HCT116 (cell line): ENCODE results near the gene CCDC57. TPM values are rescaled to one million over a fixed set of nuclear protein-coding genes. Genes with fewer than 3 reads are reported as not detected.

ENCODE experiments used
- ATAC-seq: fragments of 200-7000 bp; cut with Tn5 transposase; 2 replicates; pipeline ENCODE4 v1.9.1; 2020; ENCODE audit warnings: mild to moderate bottlenecking, moderate library complexity
- BruUV-seq: library from RNA; stranded (reverse); fragments of 400-500 nt; replicated peaks from 2 replicates; lab custom pipeline; 2021; lab: Mats Ljungman, UMichigan
- CTCF ChIA-PET: fragments of 300-600 bp; sonication (Branson Sonifier 250); formaldehyde crosslinking; loops from one replicate; lab custom pipeline; 2021; ENCODE audit warnings: antibody characterized with exemption; lab: Charles Lee
- POLR2A ChIA-PET: fragments of 300-600, 350-600 bp; sonication (Branson Sonifier 250); formaldehyde crosslinking; loops from one replicate; lab custom pipeline; 2021; ENCODE audit warnings: antibody characterized with exemption; lab: Charles Lee
- RAD21 ChIA-PET, 2 experiments: fragments of 300-600 bp; sonication (Branson Sonifier 250); formaldehyde crosslinking; loops; one replicate each; lab custom pipeline; 2023; ENCODE audit warnings: low total read pairs in 2 of 2; ENCODE audit not compliant: uncharacterized antibody in 2 of 2, unreplicated experiment in 2 of 2, low non-redundant PET in 1 of 2; lab: Charles Lee
- DNase-seq: peaks from one replicate; pipeline ENCODE4 v3.0.0-alpha.2; 2010; ENCODE audit warnings: low read depth, low spot score
- H2AFZ ChIP-seq: fragments of 200-600 bp; shearing (Covaris generic), sonication (generic); 2 replicates; pipeline ENCODE4 v1.6.1; 2017; ENCODE audit warnings: low read depth, mixed run types, mixed read lengths, antibody characterized with exemption, low read length; ENCODE audit not compliant: poor library complexity, severe bottlenecking
- H3K27ac ChIP-seq: 2 replicates; pipeline ENCODE4 v1.5.1; 2012; ENCODE audit warnings: low read depth, low read length
- H3K27me3 ChIP-seq: fragments of 200-600 bp; sonication (generic); 2 replicates; pipeline ENCODE4 v1.6.1; 2016; ENCODE audit warnings: mixed run types, low read length, mixed read lengths; ENCODE audit not compliant: insufficient read depth
- H3K36me3 ChIP-seq, 2 experiments: fragments of 200-500 bp in 1 of 2; fragments of 200-600 bp in 1 of 2; sonication (Bioruptor generic) in 1 of 2; sonication (generic) in 1 of 2; 2 replicates each; pipeline versions ENCODE4 v1.5.1 to v1.6.1; 2014 to 2016; ENCODE audit warnings: low read length in 2 of 2, inconsistent platforms in 1 of 2, mixed read lengths in 1 of 2, mixed run types in 1 of 2; ENCODE audit not compliant: insufficient read depth in 2 of 2, control insufficient read depth in 1 of 2
- H3K4me1 ChIP-seq, 2 experiments: fragments of 200-600 bp in 1 of 2; sonication (generic) in 1 of 2; 2 replicates each; pipeline versions ENCODE4 v1.5.1 to v1.6.1; 2012 to 2017; ENCODE audit warnings: low read length in 2 of 2, inconsistent platforms in 1 of 2, mild to moderate bottlenecking in 1 of 2, mixed read lengths in 1 of 2, mixed run types in 1 of 2, moderate library complexity in 1 of 2; ENCODE audit not compliant: insufficient read depth in 2 of 2, control insufficient read depth in 1 of 2
- H3K4me2 ChIP-seq: fragments of 200-600 bp; sonication (generic); 2 replicates; pipeline ENCODE4 v1.6.1; 2017; ENCODE audit warnings: mixed run types, low read length, mixed read lengths
- H3K4me3 ChIP-seq, 2 experiments: fragments of 200-600 bp in 1 of 2; sonication (generic) in 1 of 2; replicated peaks in 1 of 2; 2 replicates each; pipeline ENCODE4 v1.5.1; 2011 to 2016; ENCODE audit warnings: low read length in 2 of 2, control low read depth in 1 of 2, low read depth in 1 of 2, mild to moderate bottlenecking in 1 of 2, mixed read lengths in 1 of 2, mixed run types in 1 of 2
- H3K79me2 ChIP-seq: fragments of 200-600 bp; sonication (generic); 2 replicates; pipeline ENCODE4 v1.6.1; 2017; ENCODE audit warnings: mild to moderate bottlenecking, mixed run types, low read length, moderate library complexity, mixed read lengths; ENCODE audit not compliant: insufficient read depth
- H3K9ac ChIP-seq: fragments of 200-600 bp; sonication (generic); 2 replicates; pipeline ENCODE4 v1.6.1; 2016; ENCODE audit warnings: low read length, mixed read lengths
- H3K9me2 ChIP-seq: fragments of 200-600 bp; sonication (generic), shearing (Covaris generic); 2 replicates; pipeline ENCODE4 v1.6.1; 2017; ENCODE audit warnings: mixed run types, mild to moderate bottlenecking, moderate library complexity; ENCODE audit not compliant: insufficient read depth
- H3K9me3 ChIP-seq, 2 experiments: fragments of 200-500 bp in 1 of 2; fragments of 200-600 bp in 1 of 2; sonication (Bioruptor generic) in 1 of 2; sonication (generic) in 1 of 2; 2 replicates each; pipeline ENCODE4 v1.6.1; 2014 to 2017; ENCODE audit warnings: low read length in 2 of 2, mixed read lengths in 2 of 2, inconsistent platforms in 1 of 2, low read depth in 1 of 2, mild to moderate bottlenecking in 1 of 2, mixed run types in 1 of 2, moderate library complexity in 1 of 2; ENCODE audit not compliant: control insufficient read depth in 1 of 2, insufficient read depth in 1 of 2
- H4K20me1 ChIP-seq: fragments of 200-600 bp; sonication (generic), shearing (Covaris generic); 2 replicates; pipeline ENCODE4 v1.6.1; 2017; ENCODE audit warnings: mixed run types, mild to moderate bottlenecking, moderate library complexity; ENCODE audit not compliant: insufficient read depth
- REST ChIP-seq: IDR thresholded peaks from 2 replicates; pipeline ENCODE4 v1.6.1; 2012; ENCODE audit warnings: low read depth
- ZBTB33 ChIP-seq: IDR thresholded peaks from 2 replicates; pipeline ENCODE4 v1.6.1; 2011; ENCODE audit warnings: mild to moderate bottlenecking, low read length, moderate library complexity; ENCODE audit not compliant: insufficient replicate concordance; ENCODE audit errors: extremely low read depth
- intact Hi-C: fragments of 100-400 bp; cut with micrococcal nuclease; formaldehyde crosslinking; loops from 2 replicates; pipeline ENCODE4 v1.10.0; 2022
- total RNA-seq: library from RNA; stranded (reverse); gene quantifications from one replicate; pipeline ENCODE4 v1.2.1, GENCODE V29; 2021; ENCODE audit not compliant: unreplicated experiment

The CCDC57 gene
- total RNA-seq, 1 experiment from 2014 or later: 143 TPM

- Histone ChIP-seq H3K27ac (peak overlapping the region; percentile 98), H3K9ac (peak overlapping the region; percentile 68), H3K79me2 (peaks cover 15% of the 10 kb centered on the region), H3K36me3 (no peaks in the 10 kb centered on the region), H3K9me2 (no peaks in the 10 kb centered on the region), H3K9me3 (no peaks in the 10 kb centered on the region), H3K4me2 (peak overlapping the region; percentile 99), H4K20me1 (no peaks in the 10 kb centered on the region), H3K4me1 (peaks cover 50 to 82% of the 10 kb centered on the region in 2 experiments), H3K27me3 (no peaks in the 10 kb centered on the region), H2AFZ (no peak overlapping the region), H3K4me3 (peak overlapping the region; percentile 26 to 46; a peak in 3 of 4 replicates)
- ChIA-PET CTCF (interaction anchor here (0.6 to 1.7 kb wide), 3 partner anchors 10 to 185 kb away, joined by 3 to 10 read pairs (median 4); no protein-coding TSS in a partner anchor), POLR2A (interaction anchor here (2.6 to 4.2 kb wide), 2 partner anchors 9 to 14 kb away, joined by 12 to 31 read pairs; partner anchors contain the start of gene SLC16A3), RAD21 (interaction anchor here in 1 of 2 experiments (1.5 kb wide), 1 partner anchor 13 kb away, joined by 6 read pairs; the partner anchor contains the start of gene SLC16A3)
- DNase-seq: no peak
- BruUV-seq: no TSS peak
- intact Hi-C loops: no loop called here
- no peak for TF ChIP-seq ZBTB33
- no peak for TF ChIP-seq REST
- ATAC-seq: no peak
Measured at GRCh38 chr17:82215972-82216300, 3.3 kb upstream of the CCDC57 start.
